T-helper 17 cell (primary cell): ENCODE results near the gene ACY1. TPM values are rescaled to one million over a fixed set of nuclear protein-coding genes. Genes with fewer than 3 reads are reported as not detected.

Experiments used
- ATAC-seq: fragments of 150-1000 bp; cut with Tn5 transposase; 2 replicates; pipeline ENCODE4 v1.10.0; 2021; ENCODE audit warnings: mild to moderate bottlenecking, moderate library complexity
- DNase-seq, 3 donors: peaks; one replicate each; pipeline versions ENCODE4 v3.0.0 to v3.0.0-alpha.2; 2020 to 2021
- H3K9me3 ChIP-seq: one replicate; pipeline ENCODE4 v1.7.0; 2013; ENCODE audit warnings: low read length, mild to moderate bottlenecking; ENCODE audit not compliant: control insufficient read depth, poor library complexity, severe bottlenecking
- H3K27ac Mint-ChIP-seq: one replicate; pipeline ENCODE4 v1.8.0; 2022; ENCODE audit warnings: mild to moderate bottlenecking, moderate library complexity, mixed read lengths
- H3K27me3 Mint-ChIP-seq: one replicate; pipeline ENCODE4 v1.8.0; 2022; ENCODE audit warnings: mixed read lengths
- H3K36me3 Mint-ChIP-seq: one replicate; pipeline ENCODE4 v1.8.0; 2022; ENCODE audit warnings: low read depth, mixed read lengths
- H3K4me1 Mint-ChIP-seq: one replicate; pipeline ENCODE4 v1.8.0; 2022; ENCODE audit warnings: mild to moderate bottlenecking, mixed read lengths
- H3K4me3 Mint-ChIP-seq: one replicate; pipeline ENCODE4 v1.8.0; 2022; ENCODE audit warnings: mild to moderate bottlenecking, moderate library complexity, mixed read lengths
- total RNA-seq, 4 donors: library from RNA in 2 of 4; stranded (reverse) in 2 of 4; gene quantifications; one replicate each; pipeline ENCODE4 v1.2.3 and lab custom pipeline; 2022 to 2026

The ACY1 gene
- total RNA-seq, 2 donors from 2014 or later, result 7.1 to 7.6 TPM

DNA sequence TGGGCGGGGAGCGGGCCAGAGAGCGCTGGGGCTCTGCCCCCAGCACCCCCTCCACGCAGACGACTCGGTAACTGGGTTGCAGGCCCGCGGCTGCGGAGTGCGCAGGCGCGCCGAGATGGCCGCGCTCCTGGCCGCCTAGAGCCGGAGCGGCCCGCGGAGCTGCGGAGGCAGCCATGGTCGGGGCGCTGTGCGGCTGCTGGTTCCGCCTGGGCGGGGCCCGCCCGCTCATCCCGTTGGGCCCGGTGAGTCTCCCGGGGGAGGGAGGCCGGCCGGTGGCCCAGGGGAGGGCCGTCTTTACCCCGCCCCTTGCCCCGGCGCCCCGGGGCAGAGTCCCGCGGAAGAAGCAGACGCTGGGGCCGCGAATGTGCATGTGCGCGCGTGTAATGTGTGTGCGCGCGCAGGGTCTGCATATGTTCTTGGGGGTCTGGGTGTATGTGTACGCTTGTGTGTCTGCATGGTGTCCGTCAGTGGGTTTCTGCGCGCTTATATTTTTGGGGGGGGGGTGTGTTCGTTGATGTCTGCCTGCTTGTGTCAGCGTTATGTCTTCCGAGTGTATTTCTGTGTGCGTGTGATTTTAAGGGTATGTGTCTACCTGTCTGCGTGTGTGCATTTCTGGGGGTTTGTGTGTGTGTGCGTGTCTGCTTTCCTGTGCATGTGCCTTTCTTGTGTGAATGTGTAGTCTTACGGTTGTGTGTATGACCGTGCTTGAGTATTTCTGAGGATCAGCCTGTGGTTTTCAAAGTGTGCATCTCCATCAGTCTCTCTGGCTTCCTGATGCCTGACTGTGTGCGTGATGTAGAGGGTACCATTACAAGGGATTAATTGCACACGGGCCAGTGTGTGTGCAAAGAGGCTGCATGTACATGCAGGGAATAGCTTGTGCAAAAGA lies 8.1 kb upstream of the ACY1 start, which contains the start of gene ABHD14A:
Gene ABHD14A (plus strand): TSS at position 102 of the 889 bp plus-strand sequence. CDS start 72 bp downstream, at position 174.
- DNase-seq, result peak; percentile 60 to 79 (median 77)
- Mint-ChIP-seq H3K4me1 (peaks cover 30% of the 10 kb centered on the region), H3K27ac (peak within 1 kb of the TSS; percentile 96), H3K27me3 (no peaks in the 10 kb centered on the region), H3K36me3 (peaks cover 3% of the 10 kb centered on the region), H3K4me3 (peak within 1 kb of the TSS; percentile 100)
- H3K9me3 ChIP-seq, result no peaks in the 10 kb centered on the region
- ATAC-seq, result peak; percentile 76

DNA sequence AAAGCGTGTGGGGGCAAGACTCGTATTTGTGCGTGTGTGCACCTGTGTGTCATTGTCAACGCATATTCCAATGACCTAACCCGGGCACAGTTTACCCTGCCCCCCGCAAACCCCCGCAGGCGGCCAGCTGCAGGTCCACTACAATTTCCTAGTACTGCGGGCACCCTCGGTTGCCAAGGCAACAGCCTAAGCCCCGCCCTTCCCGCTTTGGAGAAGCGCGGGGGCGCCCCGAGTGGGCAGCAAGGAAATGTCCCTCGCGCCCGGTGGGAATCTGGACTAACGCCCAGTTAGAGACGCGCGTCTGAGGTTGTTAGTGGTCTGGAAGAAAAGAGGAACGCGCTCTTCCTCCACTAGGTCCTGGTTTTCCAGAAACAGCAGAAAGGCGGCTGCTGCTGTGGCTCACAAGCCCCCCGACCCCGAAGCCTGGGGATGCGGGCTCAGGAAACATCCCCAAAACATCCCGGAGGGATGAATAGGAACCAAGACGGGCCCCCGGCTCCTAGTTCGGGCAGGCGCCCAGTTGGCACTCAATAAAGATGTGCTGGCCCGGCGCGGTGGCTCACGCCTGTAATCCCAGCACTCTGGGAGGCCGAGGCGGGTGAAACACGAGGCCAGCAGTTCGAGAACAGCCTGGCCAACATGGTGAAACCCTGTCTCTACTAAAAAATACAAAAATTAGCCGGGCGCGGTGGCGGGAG lies 7.3 kb upstream of the ACY1 start:
- peaks cover 3% of the 10 kb centered on the region for H3K36me3 Mint-ChIP-seq
- no peaks in the 10 kb centered on the region for H3K9me3 ChIP-seq
- ATAC-seq, result no peak
- peak overlapping the region; percentile 100 for H3K4me3 Mint-ChIP-seq
- no peak for DNase-seq
- peaks cover 30% of the 10 kb centered on the region for H3K4me1 Mint-ChIP-seq
- no peaks in the 10 kb centered on the region for H3K27me3 Mint-ChIP-seq
- peak overlapping the region; percentile 96 for H3K27ac Mint-ChIP-seq

- H3K4me1 Mint-ChIP-seq, result peaks cover 32% of the 10 kb centered on the region
- DNase-seq, result no peak
- peaks cover 3% of the 10 kb centered on the region for H3K36me3 Mint-ChIP-seq
- H3K9me3 ChIP-seq, result no peaks in the 10 kb centered on the region
- H3K27me3 Mint-ChIP-seq, result no peaks in the 10 kb centered on the region
- H3K27ac Mint-ChIP-seq, result peak overlapping the region; percentile 66
- peak overlapping the region; percentile 41 for H3K4me3 Mint-ChIP-seq
- ATAC-seq, result peak; percentile 48
Observed at GRCh38 chr3:51977446-51978142, 5.7 kb upstream of the ACY1 start.

DNA sequence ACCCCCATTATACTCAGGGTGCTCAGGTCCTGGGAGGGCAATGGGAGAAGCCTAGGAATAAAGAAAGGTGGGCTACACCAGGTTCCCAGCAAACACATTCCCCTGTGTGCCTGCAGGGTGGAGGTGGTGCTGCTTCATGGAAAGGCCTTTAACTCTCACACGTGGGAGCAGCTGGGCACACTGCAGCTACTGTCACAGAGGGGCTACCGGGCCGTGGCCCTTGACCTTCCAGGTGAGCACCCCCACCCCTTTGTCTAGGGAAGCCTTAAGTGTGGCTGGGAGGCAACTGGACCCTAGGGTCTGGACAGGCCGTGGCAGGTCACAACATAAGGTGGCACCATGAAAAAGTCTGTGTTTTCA lies 5.2 kb upstream of the ACY1 start:
- Mint-ChIP-seq H3K4me3 (no peak overlapping the region), H3K27me3 (no peaks in the 10 kb centered on the region), H3K36me3 (peaks cover 3% of the 10 kb centered on the region), H3K4me1 (peaks cover 36% of the 10 kb centered on the region), H3K27ac (no peak overlapping the region)
- ATAC-seq, result no peak
- DNase-seq, result no peak
- no peaks in the 10 kb centered on the region for H3K9me3 ChIP-seq

DNA sequence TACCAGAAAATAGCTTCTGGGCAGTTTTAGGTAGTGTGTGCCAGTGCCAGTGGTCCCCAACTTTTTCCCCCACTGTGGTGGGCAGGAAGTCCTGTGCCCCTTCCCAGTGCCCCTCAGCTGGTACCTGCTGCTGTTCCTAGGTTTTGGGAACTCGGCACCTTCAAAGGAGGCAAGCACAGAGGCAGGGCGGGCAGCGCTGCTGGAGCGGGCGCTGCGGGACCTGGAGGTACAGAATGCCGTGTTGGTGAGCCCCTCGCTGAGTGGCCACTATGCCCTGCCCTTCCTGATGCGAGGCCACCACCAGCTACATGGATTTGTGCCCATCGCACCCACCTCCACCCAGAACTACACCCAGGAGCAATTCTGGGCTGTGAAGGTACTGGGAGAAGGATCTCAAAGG lies 3.1 kb upstream of the ACY1 start:
- ATAC-seq (no peak), DNase-seq (no peak)
- peaks cover 28% of the 10 kb centered on the region for H3K4me1 Mint-ChIP-seq
- H3K27ac Mint-ChIP-seq, result no peak overlapping the region
- no peak overlapping the region for H3K4me3 Mint-ChIP-seq
- no peaks in the 10 kb centered on the region for H3K9me3 ChIP-seq
- peaks cover 3% of the 10 kb centered on the region for H3K36me3 Mint-ChIP-seq
- H3K27me3 Mint-ChIP-seq, result no peaks in the 10 kb centered on the region

- no peaks in the 10 kb centered on the region for H3K9me3 ChIP-seq
- no peaks in the 10 kb centered on the region for H3K36me3 Mint-ChIP-seq
- peak overlapping the region; percentile 78 for H3K27ac Mint-ChIP-seq
- DNase-seq (no peak), ATAC-seq (peak; percentile 48)
- no peaks in the 10 kb centered on the region for H3K27me3 Mint-ChIP-seq
- H3K4me1 Mint-ChIP-seq, result peaks cover 18% of the 10 kb centered on the region
- peak overlapping the region; percentile 97 for H3K4me3 Mint-ChIP-seq
Observed at GRCh38 chr3:51982352-51982837, 940 bp upstream of the ACY1 start.

DNA sequence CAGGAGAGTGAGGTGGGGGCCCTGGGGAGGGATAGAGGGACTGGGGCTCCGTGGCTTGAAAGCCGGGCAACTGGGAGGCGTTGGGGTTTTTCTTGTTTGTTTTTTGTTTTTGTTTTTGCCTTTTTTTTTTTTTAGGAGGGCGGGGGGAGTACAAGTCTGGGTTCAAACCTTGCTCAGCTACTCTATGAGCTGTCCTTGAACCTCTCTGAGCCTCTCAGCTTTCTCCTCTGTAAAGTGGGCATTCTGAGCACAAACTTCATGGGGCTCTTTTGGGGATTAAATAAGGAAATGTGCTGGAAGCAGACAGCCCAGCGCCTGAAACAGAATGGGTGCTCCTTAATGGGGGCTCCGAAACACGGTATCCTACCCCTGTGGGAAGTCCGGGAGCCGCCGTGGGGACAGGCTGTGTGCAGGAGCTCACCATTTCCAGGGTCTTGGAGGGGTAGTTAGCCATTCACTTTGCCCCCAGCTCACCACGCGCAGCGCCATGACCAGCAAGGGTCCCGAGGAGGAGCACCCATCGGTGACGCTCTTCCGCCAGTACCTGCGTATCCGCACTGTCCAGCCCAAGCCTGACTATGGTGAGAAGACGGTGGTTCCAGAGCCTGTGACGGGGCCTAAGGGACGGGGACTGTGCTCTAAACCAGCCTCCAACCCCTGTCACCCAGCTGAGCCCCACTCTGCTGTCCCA lies 388 bp downstream of the ACY1 start:
- no peaks in the 10 kb centered on the region for H3K9me3 ChIP-seq
- ATAC-seq (no peak), DNase-seq (no peak)
- Mint-ChIP-seq H3K27ac (peak overlapping the region; percentile 78), H3K4me1 (peaks cover 17% of the 10 kb centered on the region), H3K27me3 (no peaks in the 10 kb centered on the region), H3K36me3 (no peaks in the 10 kb centered on the region), H3K4me3 (peak overlapping the region; percentile 97)

- ATAC-seq (no peak), DNase-seq (no peak)
- H3K9me3 ChIP-seq, result no peaks in the 10 kb centered on the region
- Mint-ChIP-seq H3K27me3 (no peaks in the 10 kb centered on the region), H3K4me1 (peaks cover 17% of the 10 kb centered on the region), H3K4me3 (peak overlapping the region; percentile 97), H3K27ac (peak overlapping the region; percentile 78), H3K36me3 (no peaks in the 10 kb centered on the region)
Observed at GRCh38 chr3:51984269-51984647, 923 bp downstream of the ACY1 start.

DNA sequence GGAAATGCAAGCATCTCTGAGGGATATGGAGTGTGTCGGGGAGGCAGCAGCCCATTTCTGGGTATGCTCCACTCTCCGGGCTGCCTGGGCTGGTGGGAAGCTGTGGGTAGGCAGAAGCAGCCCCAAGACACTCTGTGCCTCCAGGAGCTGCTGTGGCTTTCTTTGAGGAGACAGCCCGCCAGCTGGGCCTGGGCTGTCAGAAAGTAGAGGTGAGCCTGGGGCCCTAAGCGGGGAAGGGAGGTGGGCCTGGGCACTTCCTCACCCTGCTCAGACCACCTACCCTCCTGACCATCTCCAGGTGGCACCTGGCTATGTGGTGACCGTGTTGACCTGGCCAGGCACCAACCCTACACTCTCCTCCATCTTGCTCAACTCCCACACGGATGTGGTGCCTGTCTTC lies 1.7 kb downstream of the ACY1 start:
- Mint-ChIP-seq H3K27ac (peak overlapping the region; percentile 78), H3K36me3 (no peaks in the 10 kb centered on the region), H3K27me3 (no peaks in the 10 kb centered on the region), H3K4me1 (peaks cover 17% of the 10 kb centered on the region), H3K4me3 (peak overlapping the region; percentile 45)
- ATAC-seq (no peak), DNase-seq (no peak)
- no peaks in the 10 kb centered on the region for H3K9me3 ChIP-seq

GRCh38 chr3:51986010-51986947 lies 2.9 kb downstream of the ACY1 start:
- DNase-seq, result no peak
- H3K4me3 Mint-ChIP-seq, result no peak overlapping the region
- H3K9me3 ChIP-seq, result no peaks in the 10 kb centered on the region
- ATAC-seq, result no peak
- H3K36me3 Mint-ChIP-seq, result no peaks in the 10 kb centered on the region
- no peaks in the 10 kb centered on the region for H3K27me3 Mint-ChIP-seq
- peaks cover 16% of the 10 kb centered on the region for H3K4me1 Mint-ChIP-seq
- H3K27ac Mint-ChIP-seq, result peak overlapping the region; percentile 6

GRCh38 chr3:51987568-51987967 lies 4.2 kb downstream of the ACY1 start:
- ATAC-seq (no peak), DNase-seq (no peak)
- no peaks in the 10 kb centered on the region for H3K27me3 Mint-ChIP-seq
- no peak overlapping the region for H3K4me3 Mint-ChIP-seq
- H3K4me1 Mint-ChIP-seq, result peaks cover 10% of the 10 kb centered on the region
- H3K9me3 ChIP-seq, result no peaks in the 10 kb centered on the region
- H3K27ac Mint-ChIP-seq, result no peak overlapping the region
- no peaks in the 10 kb centered on the region for H3K36me3 Mint-ChIP-seq
